Measurements from ENCODE around the gene PIEZO2. TPM values are rescaled to one million over a fixed set of nuclear protein-coding genes. Genes with fewer than 3 reads are reported as not detected.

PIEZO2 gene
- total RNA-seq, 4 donors from 2014 or later: 0.18 to 3.0 (median 0.21) TPM

DNA sequence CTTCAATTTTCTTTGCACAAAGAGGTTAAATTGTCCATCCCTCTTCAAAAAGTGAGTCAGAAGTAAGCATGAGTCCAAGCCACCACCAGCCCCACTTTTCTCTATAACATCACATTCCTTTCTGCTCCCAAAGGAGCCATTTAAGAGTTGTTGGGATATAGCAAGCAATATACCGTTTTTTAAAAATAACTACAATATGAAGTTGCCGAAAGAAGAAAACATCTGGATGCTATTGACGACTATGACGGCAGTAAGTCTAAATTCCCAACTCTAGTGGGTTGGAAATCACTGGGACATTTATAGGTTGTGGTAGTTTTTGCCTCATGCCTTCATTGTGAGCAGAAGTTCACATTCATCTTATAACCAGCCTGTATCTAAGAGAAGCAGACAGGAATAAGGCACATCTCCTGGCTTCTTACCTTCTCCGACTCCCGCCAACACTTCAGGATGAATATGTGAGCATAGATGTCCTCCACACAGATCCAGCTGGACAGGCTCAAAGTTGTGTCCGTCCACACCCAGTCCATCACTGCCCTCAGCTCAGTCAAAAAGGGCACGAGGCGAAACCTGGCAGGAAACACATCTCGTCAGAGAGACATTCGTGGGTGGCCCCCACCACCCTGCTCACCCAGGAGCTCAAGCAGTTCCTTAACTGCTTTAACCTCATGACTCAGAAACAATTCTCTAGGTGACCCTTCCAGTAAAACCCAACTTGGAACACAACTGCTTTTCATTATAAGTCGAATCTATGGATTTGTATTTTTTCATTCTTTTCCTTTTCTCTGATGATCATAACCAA, 459.9 kb downstream of the PIEZO2 start:
- Histone ChIP-seq H3K36me3 (no peaks in the 10 kb centered on the region), H3K4me3 (no peak overlapping the region), H3K4me1 (no peaks in the 10 kb centered on the region), H3K27me3 (no peaks in the 10 kb centered on the region), H3K9me3 (no peaks in the 10 kb centered on the region), H3K27ac (no peak overlapping the region)
- no peak for DNase-seq
- TF ChIP-seq, protein P1, sequence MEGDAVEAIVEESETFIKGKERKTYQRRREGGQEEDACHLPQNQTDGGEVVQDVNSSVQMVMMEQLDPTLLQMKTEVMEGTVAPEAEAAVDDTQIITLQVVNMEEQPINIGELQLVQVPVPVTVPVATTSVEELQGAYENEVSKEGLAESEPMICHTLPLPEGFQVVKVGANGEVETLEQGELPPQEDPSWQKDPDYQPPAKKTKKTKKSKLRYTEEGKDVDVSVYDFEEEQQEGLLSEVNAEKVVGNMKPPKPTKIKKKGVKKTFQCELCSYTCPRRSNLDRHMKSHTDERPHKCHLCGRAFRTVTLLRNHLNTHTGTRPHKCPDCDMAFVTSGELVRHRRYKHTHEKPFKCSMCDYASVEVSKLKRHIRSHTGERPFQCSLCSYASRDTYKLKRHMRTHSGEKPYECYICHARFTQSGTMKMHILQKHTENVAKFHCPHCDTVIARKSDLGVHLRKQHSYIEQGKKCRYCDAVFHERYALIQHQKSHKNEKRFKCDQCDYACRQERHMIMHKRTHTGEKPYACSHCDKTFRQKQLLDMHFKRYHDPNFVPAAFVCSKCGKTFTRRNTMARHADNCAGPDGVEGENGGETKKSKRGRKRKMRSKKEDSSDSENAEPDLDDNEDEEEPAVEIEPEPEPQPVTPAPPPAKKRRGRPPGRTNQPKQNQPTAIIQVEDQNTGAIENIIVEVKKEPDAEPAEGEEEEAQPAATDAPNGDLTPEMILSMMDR (IDR thresholded peaks at IDR 0.05 in 4 of 5, conservative IDR thresholded peaks at IDR 0.05 in 1 of 5): no peak
- TF ChIP-seq POLR2A (IDR thresholded peaks at IDR 0.05): no peak
- in situ Hi-C loops (cut with MboI; ENCODE audit: low sequenced_read_pairs in 4 of 4) (no loop called here), intact Hi-C loops (cut with DNase I; ENCODE audit: low total_unique reads) (no loop called here)
- no peak for ATAC-seq

DNA sequence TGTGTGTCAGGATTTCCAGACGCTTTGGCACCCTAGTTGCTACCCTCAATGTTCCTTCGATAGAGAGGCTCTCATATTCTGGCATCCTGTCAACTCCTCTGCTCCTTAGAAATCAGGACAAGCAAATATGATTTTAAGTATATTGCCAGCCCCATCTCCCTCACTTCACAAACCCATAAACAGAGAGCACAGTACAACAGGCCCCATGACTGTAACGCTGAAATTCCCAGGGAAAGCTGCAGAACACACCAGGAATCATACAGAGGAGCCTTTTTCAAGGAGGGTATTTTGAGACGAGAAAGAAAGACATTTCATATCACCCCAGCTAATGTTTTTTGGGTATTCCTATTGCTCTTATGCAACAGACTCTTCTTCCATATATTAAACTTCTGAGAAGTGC, 460.6 kb downstream of the PIEZO2 start:
- Histone ChIP-seq H3K27ac (no peak overlapping the region), H3K36me3 (no peaks in the 10 kb centered on the region), H3K9me3 (no peaks in the 10 kb centered on the region), H3K27me3 (no peaks in the 10 kb centered on the region), H3K4me1 (no peaks in the 10 kb centered on the region), H3K4me3 (no peak overlapping the region)
- in situ Hi-C loops (cut with MboI; ENCODE audit: low sequenced_read_pairs in 4 of 4): no loop called here
- ATAC-seq: no peak
- TF ChIP-seq POLR2A (IDR thresholded peaks at IDR 0.05): no peak
- TF ChIP-seq, protein P1 (IDR thresholded peaks at IDR 0.05 in 4 of 5, conservative IDR thresholded peaks at IDR 0.05 in 1 of 5): no peak
- intact Hi-C loops (cut with DNase I; ENCODE audit: low total_unique reads): no loop called here
- DNase-seq: no peak

DNA sequence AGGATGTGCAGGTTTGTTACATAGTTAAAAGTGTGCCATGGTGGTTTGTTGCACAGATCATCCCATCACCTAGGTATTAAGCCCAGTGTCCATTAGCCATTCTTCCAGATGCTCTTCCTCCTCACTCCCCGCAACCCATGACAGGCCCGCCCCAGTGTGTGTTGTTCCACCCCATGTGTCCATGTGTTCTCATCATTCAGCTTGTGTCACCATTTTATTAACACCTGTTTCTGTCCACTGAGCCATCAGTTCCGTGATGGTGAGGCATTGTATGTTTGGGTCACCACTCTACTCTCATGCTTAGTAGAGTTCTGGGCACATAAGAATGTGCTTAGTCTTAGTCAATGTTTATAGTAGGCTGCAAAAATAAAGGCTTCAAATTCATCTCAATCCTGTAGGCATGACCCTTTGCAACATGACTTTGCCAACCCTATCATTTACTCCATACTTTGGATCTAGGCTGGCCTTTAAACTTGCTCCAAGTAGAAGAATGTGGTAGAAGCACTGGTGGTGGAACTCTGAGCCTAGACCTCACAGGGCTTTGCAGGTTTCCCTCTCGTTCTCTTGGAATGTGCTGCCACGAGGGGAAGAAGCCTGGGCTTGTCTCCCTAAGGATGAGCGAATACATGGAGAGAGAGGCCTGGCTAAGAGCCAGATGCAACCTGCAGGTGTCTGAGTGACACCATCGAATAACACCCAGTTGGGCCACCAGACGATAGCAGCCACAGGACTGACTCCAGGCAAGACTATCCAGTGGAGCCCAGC, 462.0 kb downstream of the PIEZO2 start:
- in situ Hi-C loops (cut with MboI; ENCODE audit: low sequenced_read_pairs in 4 of 4): no loop called here
- H3K27me3 ChIP-seq: no peaks in the 10 kb centered on the region
- H3K4me1 ChIP-seq: no peaks in the 10 kb centered on the region
- no peak overlapping the region for H3K27ac ChIP-seq
- intact Hi-C loops (cut with DNase I; ENCODE audit: low total_unique reads): no loop called here
- no peak for ATAC-seq
- no peak for TF ChIP-seq POLR2A (IDR thresholded peaks at IDR 0.05)
- TF ChIP-seq, protein P1 (IDR thresholded peaks at IDR 0.05 in 4 of 5, conservative IDR thresholded peaks at IDR 0.05 in 1 of 5): no peak
- no peaks in the 10 kb centered on the region for H3K9me3 ChIP-seq
- no peak for DNase-seq
- H3K4me3 ChIP-seq: no peak overlapping the region
- H3K36me3 ChIP-seq: no peaks in the 10 kb centered on the region

DNA sequence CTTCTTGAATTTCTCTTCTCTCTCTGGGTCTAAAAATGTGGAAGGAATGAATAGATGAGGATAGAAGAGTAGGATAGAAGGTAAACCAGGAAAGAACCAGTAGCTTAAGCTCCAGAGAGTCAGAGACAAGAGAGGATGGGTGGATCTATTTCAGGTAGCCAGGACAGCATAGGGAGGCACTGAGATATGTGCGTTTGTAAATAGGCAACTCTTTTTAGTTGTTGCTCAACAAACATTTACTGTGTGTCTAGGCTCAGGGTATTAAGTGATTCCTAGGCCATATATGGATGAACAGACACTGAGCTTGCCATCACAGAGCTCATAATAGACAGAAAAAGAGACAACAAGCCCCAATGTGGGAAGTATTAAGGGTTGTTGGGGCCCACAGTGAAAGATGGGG, 463.1 kb downstream of the PIEZO2 start:
- Histone ChIP-seq H3K9me3 (no peaks in the 10 kb centered on the region), H3K4me3 (no peak overlapping the region), H3K36me3 (no peaks in the 10 kb centered on the region), H3K27me3 (no peaks in the 10 kb centered on the region), H3K27ac (no peak overlapping the region), H3K4me1 (no peaks in the 10 kb centered on the region)
- TF ChIP-seq, protein P1 (IDR thresholded peaks at IDR 0.05 in 4 of 5, conservative IDR thresholded peaks at IDR 0.05 in 1 of 5): no peak
- no peak for TF ChIP-seq POLR2A (IDR thresholded peaks at IDR 0.05)
- in situ Hi-C loops (cut with MboI; ENCODE audit: low sequenced_read_pairs in 4 of 4): no loop called here
- no peak for ATAC-seq
- no peak for DNase-seq
- intact Hi-C loops (cut with DNase I; ENCODE audit: low total_unique reads): no loop called here
